NOMO-1 treated with dmso at 0.1 percent for 144 hours (cell line): ENCODE measurements around the gene ANO10.
"Not testable (repeated sequence)": the region's sequence is repeated elsewhere in the genome, so short reads cannot be mapped to it uniquely, and the experiment has no call there.

ENCODE experiments used
- DNase-seq: peaks from one replicate; lab custom pipeline; 2025; ENCODE audit not compliant: unreplicated experiment; lab: John Stamatoyannopoulos, UW

ANO10 gene

DNA sequence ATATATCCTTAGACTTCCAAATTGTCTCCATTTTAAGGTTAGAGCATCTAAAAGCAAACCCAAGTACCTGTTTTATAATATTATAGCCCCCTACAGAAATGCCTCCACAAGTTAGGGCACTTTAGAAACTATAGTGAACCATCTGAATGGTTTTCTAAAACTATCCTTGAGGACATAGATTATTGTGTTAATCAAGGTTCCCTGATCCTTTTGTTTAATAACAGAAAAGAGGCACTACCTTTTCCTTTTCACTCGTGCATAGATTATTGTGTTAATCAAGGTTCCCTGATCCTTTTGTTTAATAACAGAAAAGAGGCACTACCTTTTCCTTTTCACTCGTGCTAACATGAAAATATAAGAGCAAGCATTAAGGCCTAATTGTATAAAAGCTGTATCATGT, 143.0 kb downstream of the ANO10 start:
- DNase-seq: not testable (repeated sequence)

DNA sequence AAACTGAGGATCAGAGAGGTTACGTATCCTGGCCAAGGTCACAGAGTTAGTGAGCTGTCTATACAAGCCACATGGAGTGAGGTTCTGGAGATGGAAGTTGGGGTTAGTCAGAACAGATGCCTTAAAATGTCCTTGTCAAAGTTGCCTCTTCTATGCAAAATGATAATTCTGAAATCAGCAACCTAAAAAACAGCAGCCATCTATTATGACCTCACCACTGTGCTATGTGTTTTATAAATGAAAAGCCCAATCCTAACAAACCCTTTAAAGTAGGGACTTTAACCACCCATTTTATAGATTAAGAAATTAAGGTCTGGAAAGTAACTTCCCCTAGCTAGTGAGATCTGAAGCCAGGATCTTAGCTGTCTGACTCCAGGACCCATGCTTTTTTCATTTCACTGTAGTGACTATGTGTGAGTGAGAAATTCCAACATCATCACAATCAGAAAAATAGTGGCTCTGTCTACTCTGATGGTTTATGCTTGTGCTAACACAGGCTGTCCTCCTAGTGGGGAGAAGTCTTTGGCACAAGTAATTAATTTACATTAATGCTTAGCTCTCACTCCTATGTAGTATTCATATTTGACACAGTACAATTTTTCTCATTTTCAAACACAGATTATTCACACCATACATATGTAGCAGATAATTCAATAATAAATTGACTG, 143.6 kb downstream of the ANO10 start:
- DNase-seq: no peak

- DNase-seq: no peak
Observed at GRCh38 chr3:43477600-43477999, 144.2 kb downstream of the ANO10 start.

GRCh38 chr3:43473737-43474136, 148.1 kb downstream of the ANO10 start:
- no peak for DNase-seq

- DNase-seq: no peak
Observed at GRCh38 chr3:43473244-43473643, 148.6 kb downstream of the ANO10 start.

- DNase-seq: no peak
Observed at GRCh38 chr3:43468133-43468532, 153.7 kb downstream of the ANO10 start.

DNA sequence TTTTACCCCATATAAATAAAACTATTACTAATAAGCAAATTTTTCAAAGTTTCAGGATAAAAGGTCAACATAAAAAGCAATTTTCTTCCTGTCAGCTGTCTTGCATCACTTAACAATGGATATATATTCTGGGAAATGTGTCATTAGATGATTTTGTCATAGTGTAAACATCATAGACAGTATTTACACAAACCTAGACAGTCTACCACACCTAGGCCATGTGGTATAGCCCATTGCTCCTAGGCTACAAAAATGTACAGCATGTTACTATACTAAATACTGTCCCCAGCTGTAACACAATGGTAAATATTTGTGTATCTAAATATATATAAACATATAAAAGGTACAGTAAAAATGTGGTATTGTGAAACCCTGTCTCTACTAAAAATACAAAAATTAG, 156.7 kb downstream of the ANO10 start:
- no peak for DNase-seq

DNA sequence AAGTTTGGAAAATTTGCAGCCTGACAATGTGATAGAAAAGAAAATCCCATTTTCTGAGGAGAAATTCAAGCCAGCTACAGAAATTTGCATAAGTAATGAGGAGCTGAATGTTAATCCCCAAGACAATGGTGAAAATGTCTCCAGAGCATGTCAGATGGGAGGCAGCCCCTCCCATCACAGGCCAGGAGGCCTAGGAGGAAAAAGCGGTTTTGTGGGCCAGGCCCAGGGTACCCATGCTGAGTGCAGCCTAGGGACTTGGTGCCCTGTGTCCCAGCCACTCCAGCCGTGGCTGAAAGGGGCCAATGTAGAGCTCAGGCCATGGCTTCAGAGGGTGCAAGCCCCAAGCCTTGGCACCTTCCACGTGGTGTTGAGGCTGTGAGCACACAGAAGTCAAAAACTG, 159.2 kb downstream of the ANO10 start:
- DNase-seq: not testable (repeated sequence)

DNA sequence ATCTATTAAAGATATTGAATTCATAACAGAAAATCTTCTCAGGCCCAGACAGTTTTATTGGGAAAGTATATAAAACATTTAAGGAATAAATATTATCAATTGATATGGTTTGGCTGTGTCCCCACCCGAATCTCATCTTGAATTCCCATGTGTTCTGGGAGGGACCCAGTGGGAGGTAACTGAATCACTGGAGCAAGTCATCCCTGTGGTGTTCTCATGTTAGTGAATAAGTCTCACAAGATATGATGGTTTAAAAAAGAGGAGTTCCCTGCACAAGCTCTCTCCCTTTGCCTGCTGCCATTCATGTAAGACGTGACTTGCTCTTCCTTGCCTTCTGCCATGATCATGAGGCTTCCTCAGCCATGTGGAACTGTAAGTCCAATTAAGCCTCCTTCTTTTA, 160.5 kb downstream of the ANO10 start:
- DNase-seq: no peak

DNA sequence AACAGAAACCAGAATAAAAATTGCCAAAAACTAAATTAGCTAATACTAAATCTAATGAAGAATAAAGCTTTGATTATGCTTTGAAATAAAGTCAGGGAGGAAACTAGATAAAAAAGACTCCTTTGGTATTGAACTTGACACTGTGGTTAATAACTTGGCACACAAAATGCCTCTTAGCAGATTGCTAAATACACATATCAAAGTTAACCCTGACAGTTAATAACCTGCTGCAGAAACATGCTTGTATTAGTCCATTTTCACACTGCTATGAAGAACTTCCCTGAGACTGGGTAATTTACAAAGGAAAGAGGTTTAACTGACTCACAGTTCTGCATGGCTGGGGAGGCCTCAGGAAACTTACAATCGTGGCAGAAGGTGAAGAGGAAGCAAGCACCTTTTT, 164.8 kb downstream of the ANO10 start:
- not testable (repeated sequence) for DNase-seq

DNA sequence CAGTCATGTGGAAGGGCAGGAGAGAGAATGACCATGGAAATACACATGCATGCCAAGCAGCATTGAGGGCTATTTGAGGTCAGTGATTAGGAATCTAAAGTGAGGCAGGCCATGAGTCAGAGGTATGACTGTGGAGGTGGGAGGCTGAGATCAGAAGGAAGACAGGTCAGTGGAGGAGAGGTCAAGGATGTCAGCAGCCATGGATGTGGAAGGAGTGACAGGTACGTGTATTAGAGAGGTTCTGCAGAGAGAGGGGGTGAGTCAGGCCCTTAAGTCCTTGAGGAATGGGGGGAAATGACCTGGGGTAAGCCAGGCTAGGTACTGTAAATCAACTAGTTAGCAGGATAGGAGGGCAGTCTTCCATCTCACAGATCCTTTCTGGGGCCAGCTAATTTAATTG, 166.6 kb downstream of the ANO10 start:
- no peak for DNase-seq

DNA sequence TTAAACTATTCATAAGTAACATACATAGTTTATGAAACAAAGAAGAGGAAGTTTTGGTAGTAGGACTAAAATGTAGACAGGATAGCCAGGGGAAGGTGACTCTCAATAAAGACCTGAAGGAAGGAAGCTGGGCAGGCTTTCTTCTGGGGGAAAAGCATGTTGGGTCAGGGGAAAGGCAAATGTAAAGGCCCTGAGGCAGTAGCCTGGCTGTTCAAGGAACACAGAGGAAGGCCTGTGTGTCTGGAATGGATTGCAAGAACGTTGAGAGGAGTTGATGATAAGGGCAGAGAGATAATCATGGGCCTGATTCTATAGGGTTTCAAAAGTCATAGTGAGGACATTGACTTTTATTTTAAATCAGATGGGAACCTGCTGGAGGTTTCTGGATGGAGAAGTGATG, 167.8 kb downstream of the ANO10 start:
- DNase-seq: no peak

DNA sequence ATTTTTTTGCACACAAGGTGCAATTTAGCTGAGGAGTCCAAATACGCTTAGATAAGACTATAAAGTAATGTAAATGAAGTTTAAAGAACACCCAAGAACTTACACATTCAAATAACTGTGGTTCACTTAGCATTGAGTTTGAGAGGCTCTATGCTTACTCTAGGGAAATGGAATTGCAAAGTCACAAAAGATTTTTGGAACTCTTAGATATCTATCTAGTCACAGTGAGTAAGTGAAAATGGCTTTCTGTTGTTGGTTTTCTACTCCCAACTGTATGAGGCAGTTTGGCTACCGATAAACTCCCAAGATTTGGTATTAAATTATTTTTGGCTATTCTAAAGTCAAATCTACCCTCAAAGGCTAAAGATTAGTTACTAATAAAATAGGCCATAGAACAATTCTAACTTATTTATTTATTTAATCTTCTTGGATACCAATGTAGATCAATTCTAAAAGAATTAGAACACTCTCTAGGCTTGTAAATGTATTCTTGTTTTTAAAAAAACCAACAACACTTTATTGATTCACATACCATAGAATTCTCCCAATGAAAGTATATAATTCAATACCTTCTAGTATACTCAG, 170.0 kb downstream of the ANO10 start:
- DNase-seq: no peak

DNA sequence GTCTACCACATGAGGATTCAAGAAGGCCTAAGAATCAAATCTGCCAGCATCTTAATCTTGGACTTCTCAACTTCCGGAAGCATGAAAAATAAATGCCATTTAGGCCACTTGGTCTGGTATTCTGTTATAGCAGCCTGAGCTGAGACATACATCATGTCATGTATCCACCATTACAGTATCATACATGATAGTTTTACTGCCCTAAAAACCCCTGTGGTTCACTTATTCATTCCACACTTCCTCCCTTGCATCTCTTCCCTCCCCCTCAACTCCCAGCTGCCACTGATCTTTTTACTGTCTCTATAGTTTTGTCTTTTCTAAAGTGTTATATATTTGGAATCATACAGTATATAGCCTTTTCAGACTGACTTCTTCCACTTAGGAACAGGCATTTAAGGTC, 173.7 kb downstream of the ANO10 start:
- DNase-seq: no peak

GRCh38 chr3:43445820-43446219, 176.0 kb downstream of the ANO10 start:
- DNase-seq: no peak

DNA sequence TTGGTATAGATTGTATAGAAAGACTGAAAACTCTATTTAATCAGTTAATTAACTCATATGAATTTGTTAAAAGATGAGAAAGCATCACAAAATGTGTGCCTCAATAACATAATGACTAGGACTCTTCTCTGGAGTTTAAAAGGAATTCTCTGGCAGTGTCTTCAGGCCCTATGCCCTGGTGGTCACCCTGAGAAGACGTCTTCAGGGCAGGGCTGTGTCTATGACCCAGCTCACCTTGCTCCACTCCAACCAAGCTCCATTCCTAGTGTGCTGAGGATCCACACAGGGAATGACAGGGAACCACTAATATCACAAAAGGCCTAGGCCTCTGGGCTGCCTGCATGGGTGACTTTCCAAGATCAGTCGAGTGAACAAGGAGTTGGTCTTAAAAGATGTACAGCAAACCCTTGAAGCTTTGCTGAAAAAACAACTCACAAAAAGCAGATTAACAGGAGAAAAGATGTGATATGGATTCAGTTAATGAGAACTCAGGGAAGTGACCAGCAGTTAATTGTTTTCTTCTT, 178.9 kb downstream of the ANO10 start:
- DNase-seq: no peak

GRCh38 chr3:43436507-43437140, 185.2 kb downstream of the ANO10 start:
- DNase-seq: no peak

- no peak for DNase-seq
Observed at GRCh38 chr3:43435706-43436105, 186.1 kb downstream of the ANO10 start.

- DNase-seq: no peak
Observed at GRCh38 chr3:43434431-43434830, 187.4 kb downstream of the ANO10 start.

DNA sequence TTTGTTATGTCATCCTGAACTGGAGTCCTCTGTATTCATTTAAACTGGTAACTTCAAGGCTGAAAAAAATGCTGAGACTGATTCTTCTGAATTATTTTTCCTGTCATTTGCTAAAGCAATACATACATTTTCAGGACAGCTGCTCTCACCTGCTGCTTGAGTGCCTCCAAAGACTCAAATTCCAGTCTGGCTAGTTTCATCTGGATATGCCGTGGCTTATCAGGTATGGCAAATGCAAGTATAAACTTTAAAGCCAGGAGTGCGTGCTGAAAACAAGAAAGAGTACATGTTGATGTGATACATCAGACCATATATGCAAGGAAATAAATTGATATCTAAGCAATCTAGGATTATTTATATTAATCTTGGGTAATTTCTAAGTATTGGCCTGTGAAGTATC, 189.3 kb downstream of the ANO10 start:
- DNase-seq: no peak

GRCh38 chr3:43426388-43426787, 195.4 kb downstream of the ANO10 start:
- no peak for DNase-seq

GRCh38 chr3:43425829-43426228, 196.0 kb downstream of the ANO10 start:
- no peak for DNase-seq
